ENCODE measurements around the gene ID3. TPM values are rescaled to one million over a fixed set of nuclear protein-coding genes. Genes with fewer than 3 reads are reported as not detected.

The ID3 gene
- total RNA-seq, 1 experiment from 2014 or later, result 10.4 TPM

DNA sequence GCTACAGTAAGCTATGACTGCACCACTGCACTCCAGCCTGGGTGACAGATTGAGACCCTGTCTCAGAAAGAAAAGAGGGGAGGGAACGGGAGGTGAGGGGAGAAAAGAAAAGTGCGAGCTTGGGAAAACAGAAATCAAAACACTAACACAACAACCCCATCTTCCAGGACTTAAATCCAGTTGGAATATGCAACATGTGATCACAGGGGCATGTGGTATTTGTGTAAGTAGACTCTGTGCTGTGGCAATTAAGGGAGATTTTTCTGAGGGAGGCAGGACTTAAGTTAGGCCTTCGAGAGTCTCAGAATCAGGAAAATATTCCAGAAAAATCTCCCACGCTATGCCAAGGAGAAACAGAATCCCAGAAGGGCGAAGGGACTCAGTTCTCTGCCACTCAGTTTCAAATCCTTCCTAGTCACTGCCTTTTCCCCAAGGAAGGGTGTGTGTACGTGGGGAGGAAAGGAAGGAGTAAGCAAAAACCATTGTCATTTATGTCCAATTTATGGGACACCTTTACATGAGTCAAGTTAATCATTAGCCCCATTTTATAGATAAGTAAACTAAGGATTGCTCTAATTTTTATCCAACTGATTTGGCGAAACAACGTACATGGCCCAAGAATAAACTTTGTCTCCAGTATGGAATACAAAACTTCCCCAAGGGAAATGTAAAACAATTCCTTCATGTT lies 12.3 kb downstream of the ID3 start:
- no peaks in the 10 kb centered on the region for H3K9me3 ChIP-seq (ENCODE audit: insufficient read depth, low read depth)
- POLR2A ChIA-PET (ENCODE audit: unreplicated experiment), result no interaction called here

DNA sequence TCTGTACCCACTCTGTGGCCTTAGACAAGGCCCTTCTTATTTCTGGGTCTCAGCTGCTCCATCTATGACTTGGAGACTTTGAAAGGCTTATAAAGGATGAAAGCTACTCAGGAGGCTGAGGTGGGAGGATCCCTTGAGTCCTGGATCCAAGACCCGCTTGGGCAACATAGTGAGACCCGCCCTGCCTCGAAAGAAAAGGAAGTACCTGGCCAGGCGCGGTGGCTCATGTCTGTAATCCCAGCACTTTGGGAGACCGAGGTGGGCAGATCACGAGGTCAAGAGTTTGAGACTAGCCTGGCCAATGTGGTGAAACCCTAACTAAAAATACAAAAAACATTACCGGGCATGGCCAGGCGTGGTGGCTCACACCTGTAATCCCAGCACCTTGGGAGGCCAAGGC lies 13.4 kb downstream of the ID3 start:
- H2AFZ ChIP-seq, result no peak overlapping the region
- H3K4me2 ChIP-seq, result no peak overlapping the region
- POLR2A ChIA-PET (ENCODE audit: unreplicated experiment), result no interaction called here
- BruUV-seq (replicated peaks), result no TSS peak
- no peaks in the 10 kb centered on the region for H3K36me3 ChIP-seq (ENCODE audit: low read depth)
- H3K27me3 ChIP-seq (ENCODE audit: insufficient read depth, low read depth), result no peaks in the 10 kb centered on the region
- intact Hi-C loops (cut with micrococcal nuclease; ENCODE audit: unreplicated experiment), result no loop called here
- H3F3A ChIP-seq (ENCODE audit: insufficient read depth, low read depth), result no peaks in the 10 kb centered on the region
- H4K20me1 ChIP-seq (ENCODE audit: insufficient read depth), result no peaks in the 10 kb centered on the region
- H3K79me2 ChIP-seq (ENCODE audit: low read depth), result no peaks in the 10 kb centered on the region
- no peaks in the 10 kb centered on the region for H3K9me2 ChIP-seq (ENCODE audit: insufficient read depth)
- TF ChIP-seq CTCF (conservative IDR thresholded peaks at IDR 0.05) (no peak), EZH2 (IDR thresholded peaks at IDR 0.05; ENCODE audit: low read depth) (no peak)
- H3K27ac ChIP-seq, result no peak overlapping the region
- CTCF ChIA-PET, result interaction anchor here (0.5 to 2.6 kb wide), 4 partner anchors 92 to 564 kb away, joined by 3 to 39 read pairs (median 4); no protein-coding TSS in a partner anchor
- no peak for DNase-seq
- H3K9me3 ChIP-seq (ENCODE audit: insufficient read depth, low read depth), result no peaks in the 10 kb centered on the region
- H3K4me1 ChIP-seq (replicated peaks; ENCODE audit: insufficient read depth), result peaks cover 4% of the 10 kb centered on the region; the same call in 1 of the 2 replicates
- no peak overlapping the region for H3K4me3 ChIP-seq

More for the DNA sequence above, 12.3 kb downstream of the ID3 start:
- H3K4me2 ChIP-seq, result no peak overlapping the region
- DNase-seq, result no peak
- H3K27ac ChIP-seq, result no peak overlapping the region
- H3K79me2 ChIP-seq (ENCODE audit: low read depth), result no peaks in the 10 kb centered on the region
- H3K9me2 ChIP-seq (ENCODE audit: insufficient read depth), result no peaks in the 10 kb centered on the region
- H3K27me3 ChIP-seq (ENCODE audit: insufficient read depth, low read depth), result no peaks in the 10 kb centered on the region
- H3K4me3 ChIP-seq, result no peak overlapping the region
- H2AFZ ChIP-seq, result no peak overlapping the region
- no TSS peak for BruUV-seq (replicated peaks)
- no peaks in the 10 kb centered on the region for H3K36me3 ChIP-seq (ENCODE audit: low read depth)
- TF ChIP-seq CTCF (conservative IDR thresholded peaks at IDR 0.05), result no peak
- TF ChIP-seq EZH2 (IDR thresholded peaks at IDR 0.05; ENCODE audit: low read depth), result no peak
- H3F3A ChIP-seq (ENCODE audit: insufficient read depth, low read depth), result no peaks in the 10 kb centered on the region
- peaks cover 4% of the 10 kb centered on the region; the same call in 1 of the 2 replicates for H3K4me1 ChIP-seq (replicated peaks; ENCODE audit: insufficient read depth)
- intact Hi-C loops (cut with micrococcal nuclease; ENCODE audit: unreplicated experiment), result no loop called here
- CTCF ChIA-PET, result interaction anchor here (0.6 to 1.2 kb wide), 2 partner anchors 90 to 267 kb away, joined by 3 to 4 read pairs; no protein-coding TSS in a partner anchor
- H4K20me1 ChIP-seq (ENCODE audit: insufficient read depth), result no peaks in the 10 kb centered on the region

DNA sequence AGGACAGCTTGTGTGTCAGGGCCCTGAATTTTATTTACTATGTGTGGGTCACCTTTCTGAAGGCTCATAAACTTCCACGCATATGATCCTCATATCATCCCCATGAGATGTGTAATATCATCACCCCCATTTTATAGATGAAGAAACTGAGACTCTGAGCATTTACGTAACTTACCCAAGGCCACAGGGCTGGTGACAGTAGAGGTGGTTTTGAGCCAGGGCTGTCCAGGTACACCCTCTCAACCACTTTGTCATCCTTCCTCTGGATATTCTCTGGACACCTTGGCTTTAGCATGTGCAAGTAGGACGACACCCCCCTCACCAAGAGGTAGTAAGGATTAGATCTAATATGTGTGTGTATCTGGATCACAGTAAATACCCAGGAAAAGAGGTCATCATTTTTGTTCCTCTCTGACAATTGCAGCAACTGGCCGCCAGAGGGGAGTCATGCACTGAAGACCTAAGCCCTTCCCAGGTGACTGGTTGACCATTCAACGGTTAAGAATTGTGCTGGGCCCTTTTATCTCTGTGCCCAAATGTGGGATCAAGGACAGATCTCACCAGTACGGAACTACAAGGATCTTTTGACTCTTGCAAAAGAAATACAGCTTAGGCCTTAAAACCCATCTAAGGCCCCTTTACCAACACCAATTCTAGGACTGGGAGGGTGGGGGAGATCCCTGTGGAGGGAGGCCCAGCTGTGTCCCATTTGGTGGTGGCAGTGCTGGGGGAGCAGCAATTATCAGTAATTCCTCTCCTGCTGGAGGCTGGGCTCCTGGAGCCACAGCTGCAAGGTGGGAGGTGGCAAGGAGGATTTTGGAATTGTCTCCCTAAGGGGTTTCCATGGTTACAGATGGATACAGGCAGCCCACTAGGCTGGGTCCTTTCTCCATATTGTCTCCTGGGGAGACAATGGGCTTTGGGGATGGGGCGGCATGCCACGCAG lies 14.6 kb downstream of the ID3 start:
- Histone ChIP-seq H3F3A (ENCODE audit: insufficient read depth, low read depth) (no peaks in the 10 kb centered on the region), H3K27ac (no peak overlapping the region), H4K20me1 (ENCODE audit: insufficient read depth) (no peaks in the 10 kb centered on the region), H3K4me2 (no peak overlapping the region), H3K4me3 (no peak overlapping the region), H3K79me2 (ENCODE audit: low read depth) (no peaks in the 10 kb centered on the region), H3K27me3 (ENCODE audit: insufficient read depth, low read depth) (no peaks in the 10 kb centered on the region), H3K9me2 (ENCODE audit: insufficient read depth) (no peaks in the 10 kb centered on the region), H3K4me1 (replicated peaks; ENCODE audit: insufficient read depth) (peaks cover 4% of the 10 kb centered on the region; the same call in 1 of the 2 replicates), H3K36me3 (ENCODE audit: low read depth) (no peaks in the 10 kb centered on the region), H2AFZ (no peak overlapping the region), H3K9me3 (ENCODE audit: insufficient read depth, low read depth) (no peaks in the 10 kb centered on the region)
- intact Hi-C loops (cut with micrococcal nuclease; ENCODE audit: unreplicated experiment), result loop anchor here (1.0 to 5.0 kb wide), 6 partner anchors 93 to 848 kb away; no protein-coding TSS in a partner anchor
- TF ChIP-seq CTCF (conservative IDR thresholded peaks at IDR 0.05) (peak; percentile 86), EZH2 (IDR thresholded peaks at IDR 0.05; ENCODE audit: low read depth) (no peak)
- CTCF ChIA-PET, result interaction anchor here (0.5 to 2.6 kb wide), 5 partner anchors 88 to 372 kb away, joined by 3 to 39 read pairs (median 5); no protein-coding TSS in a partner anchor
- POLR2A ChIA-PET (ENCODE audit: unreplicated experiment), result no interaction called here
- DNase-seq, result peak; percentile 53 to 73
- BruUV-seq (replicated peaks), result no TSS peak

Data from PC-9 (cell line).